Skeletal muscle satellite cell (primary cell): ENCODE data around the gene MCMBP.

Experiments
- H3K27me3 ChIP-seq: 2 replicates; pipeline ENCODE4 v1.7.0; 2013; ENCODE audit warnings: low read length; ENCODE audit not compliant: control insufficient read depth, insufficient read depth
- H3K36me3 ChIP-seq: 2 replicates; pipeline ENCODE4 v1.7.0; 2013; ENCODE audit warnings: mild to moderate bottlenecking, control low read depth, low read length; ENCODE audit not compliant: insufficient read depth
- H3K4me1 ChIP-seq: 2 replicates; pipeline ENCODE4 v1.7.0; 2013; ENCODE audit warnings: low read length; ENCODE audit not compliant: control insufficient read depth, insufficient read depth
- H3K4me2 ChIP-seq: 2 replicates; pipeline ENCODE4 v1.7.0; 2013; ENCODE audit warnings: mild to moderate bottlenecking, low read length
- H3K4me3 ChIP-seq: 2 replicates; pipeline ENCODE4 v1.7.0; 2013; ENCODE audit warnings: low read length
- H3K9ac ChIP-seq: 2 replicates; pipeline ENCODE4 v1.7.0; 2013; ENCODE audit warnings: mild to moderate bottlenecking, low read depth, low read length, moderate library complexity
- H3K9me3 ChIP-seq: replicated peaks from 2 replicates; pipeline ENCODE4 v1.7.0; 2013; ENCODE audit warnings: mild to moderate bottlenecking, control low read depth, low read length

Gene MCMBP

GRCh38 chr10:119821182-119821581, 51.5 kb downstream of the MCMBP start:
- Histone ChIP-seq H3K36me3 (peaks cover 14% of the 10 kb centered on the region), H3K4me3 (no peak overlapping the region), H3K4me2 (no peak overlapping the region), H3K9me3 (no peaks in the 10 kb centered on the region), H3K27me3 (no peaks in the 10 kb centered on the region), H3K4me1 (no peaks in the 10 kb centered on the region), H3K9ac (no peak overlapping the region)

GRCh38 chr10:119818889-119819270, 53.8 kb downstream of the MCMBP start:
- Histone ChIP-seq H3K36me3 (peaks cover 12% of the 10 kb centered on the region), H3K4me3 (no peak overlapping the region), H3K9me3 (no peaks in the 10 kb centered on the region), H3K4me1 (no peaks in the 10 kb centered on the region), H3K4me2 (no peak overlapping the region), H3K9ac (no peak overlapping the region), H3K27me3 (no peaks in the 10 kb centered on the region)

- H3K4me1 ChIP-seq = no peaks in the 10 kb centered on the region
- H3K9ac ChIP-seq = no peak overlapping the region
- H3K4me3 ChIP-seq = no peak overlapping the region
- no peak overlapping the region for H3K4me2 ChIP-seq
- H3K9me3 ChIP-seq = no peaks in the 10 kb centered on the region
- peaks cover 9% of the 10 kb centered on the region for H3K36me3 ChIP-seq
- H3K27me3 ChIP-seq = no peaks in the 10 kb centered on the region
Observed at GRCh38 chr10:119817991-119818888, 54.4 kb downstream of the MCMBP start.

GRCh38 chr10:119815671-119816070, 57.0 kb downstream of the MCMBP start:
- H3K4me2 ChIP-seq = no peak overlapping the region
- peaks cover 11% of the 10 kb centered on the region for H3K36me3 ChIP-seq
- no peak overlapping the region for H3K9ac ChIP-seq
- no peaks in the 10 kb centered on the region for H3K27me3 ChIP-seq
- H3K4me3 ChIP-seq = no peak overlapping the region
- H3K9me3 ChIP-seq = no peaks in the 10 kb centered on the region
- peaks cover 6% of the 10 kb centered on the region for H3K4me1 ChIP-seq

GRCh38 chr10:119812684-119813083, 60.0 kb downstream of the MCMBP start:
- no peaks in the 10 kb centered on the region for H3K9me3 ChIP-seq
- H3K9ac ChIP-seq = no peak overlapping the region
- peaks cover 2% of the 10 kb centered on the region for H3K36me3 ChIP-seq
- H3K4me1 ChIP-seq = peaks cover 13% of the 10 kb centered on the region
- no peaks in the 10 kb centered on the region for H3K27me3 ChIP-seq
- H3K4me3 ChIP-seq = no peak overlapping the region
- no peak overlapping the region for H3K4me2 ChIP-seq

GRCh38 chr10:119811122-119811521, 61.5 kb downstream of the MCMBP start:
- H3K4me2 ChIP-seq = no peak overlapping the region
- H3K36me3 ChIP-seq = peaks cover 2% of the 10 kb centered on the region
- no peaks in the 10 kb centered on the region for H3K9me3 ChIP-seq

GRCh38 chr10:119807960-119808697, 64.5 kb downstream of the MCMBP start:
- H3K4me1 ChIP-seq = peaks cover 24% of the 10 kb centered on the region
- H3K4me3 ChIP-seq = no peak overlapping the region
- no peak overlapping the region for H3K9ac ChIP-seq
- H3K9me3 ChIP-seq = no peaks in the 10 kb centered on the region
- peaks cover 2% of the 10 kb centered on the region for H3K36me3 ChIP-seq
- H3K27me3 ChIP-seq = no peaks in the 10 kb centered on the region
- H3K4me2 ChIP-seq = no peak overlapping the region

More at GRCh38 chr10:119811122-119811521, 61.5 kb downstream of the MCMBP start:
- Histone ChIP-seq H3K4me3 (no peak overlapping the region), H3K27me3 (no peaks in the 10 kb centered on the region), H3K9ac (no peak overlapping the region), H3K4me1 (peaks cover 13% of the 10 kb centered on the region)

- H3K4me3 ChIP-seq = no peak overlapping the region
- H3K36me3 ChIP-seq = peaks cover 2% of the 10 kb centered on the region
Observed at GRCh38 chr10:119806334-119807130, 66.1 kb downstream of the MCMBP start.

GRCh38 chr10:119805702-119806230, 66.9 kb downstream of the MCMBP start:
- no peaks in the 10 kb centered on the region for H3K27me3 ChIP-seq
- H3K4me1 ChIP-seq = peaks cover 22% of the 10 kb centered on the region
- H3K4me3 ChIP-seq = no peak overlapping the region
- H3K9me3 ChIP-seq = no peaks in the 10 kb centered on the region
- H3K36me3 ChIP-seq = no peaks in the 10 kb centered on the region
- H3K9ac ChIP-seq = no peak overlapping the region
- no peak overlapping the region for H3K4me2 ChIP-seq

More at GRCh38 chr10:119806334-119807130, 66.1 kb downstream of the MCMBP start:
- no peak overlapping the region for H3K4me2 ChIP-seq
- peaks cover 22% of the 10 kb centered on the region for H3K4me1 ChIP-seq
- H3K9ac ChIP-seq = no peak overlapping the region
- no peaks in the 10 kb centered on the region for H3K27me3 ChIP-seq
- no peaks in the 10 kb centered on the region for H3K9me3 ChIP-seq

GRCh38 chr10:119803264-119803663, 69.4 kb downstream of the MCMBP start:
- no peaks in the 10 kb centered on the region for H3K9me3 ChIP-seq
- no peak overlapping the region for H3K9ac ChIP-seq
- no peak overlapping the region for H3K4me3 ChIP-seq

GRCh38 chr10:119801998-119802538, 70.6 kb downstream of the MCMBP start:
- H3K27me3 ChIP-seq = no peaks in the 10 kb centered on the region
- no peak overlapping the region for H3K4me2 ChIP-seq
- no peaks in the 10 kb centered on the region for H3K9me3 ChIP-seq
- no peak overlapping the region for H3K9ac ChIP-seq
- peaks cover 4% of the 10 kb centered on the region for H3K36me3 ChIP-seq
- no peak overlapping the region for H3K4me3 ChIP-seq
- H3K4me1 ChIP-seq = peaks cover 14% of the 10 kb centered on the region

More at GRCh38 chr10:119803264-119803663, 69.4 kb downstream of the MCMBP start:
- Histone ChIP-seq H3K36me3 (no peaks in the 10 kb centered on the region), H3K4me1 (peaks cover 21% of the 10 kb centered on the region), H3K27me3 (no peaks in the 10 kb centered on the region), H3K4me2 (no peak overlapping the region)
